Suprapubic skin (tissue), 4 donors: ENCODE data around the gene ARL8A. TPM values are rescaled to one million over a fixed set of nuclear protein-coding genes. Genes with fewer than 3 reads are reported as not detected.

Source experiments
- DNase-seq, 2 donors: peaks; one replicate each; pipeline ENCODE4 v3.0.0-alpha.2; 2019; ENCODE audit warnings: low spot score in 2 of 2
- H3K27ac ChIP-seq: fragments of 200-600 bp; sonication (generic); one replicate; pipeline ENCODE4 v1.5.1; 2019
- H3K27me3 ChIP-seq: fragments of 200-600 bp; sonication (generic); one replicate; pipeline ENCODE4 v1.5.1; 2019
- H3K36me3 ChIP-seq: fragments of 200-600 bp; sonication (generic); one replicate; pipeline ENCODE4 v1.5.1; 2019
- H3K4me1 ChIP-seq: fragments of 200-600 bp; sonication (generic); one replicate; pipeline ENCODE4 v1.5.1; 2019
- H3K4me3 ChIP-seq: fragments of 200-600 bp; sonication (generic); one replicate; pipeline ENCODE4 v1.5.1; 2019; ENCODE audit warnings: mild to moderate bottlenecking
- H3K9me3 ChIP-seq: fragments of 200-600 bp; sonication (generic); one replicate; pipeline ENCODE4 v1.5.1; 2019
- CTCF ChIP-seq, 2 donors: fragments of 200-600 bp in 1 of 2; fragments of 450-650 bp in 1 of 2; sonication (generic) in 1 of 2; IDR thresholded peaks; one replicate each; pipeline ENCODE4 v1.5.1; 2016 to 2019; ENCODE audit warnings: antibody characterized with exemption in 2 of 2, mild to moderate bottlenecking in 1 of 2, moderate library complexity in 1 of 2
- EP300 ChIP-seq: sonication (generic); formaldehyde crosslinking; IDR thresholded peaks from one replicate; pipeline ENCODE4 v1.6.1; 2017; ENCODE audit warnings: antibody characterized with exemption
- POLR2A ChIP-seq, 2 donors: fragments of 450-650 bp; IDR thresholded peaks; one replicate each; pipeline ENCODE4 v1.6.1; 2017; ENCODE audit warnings: antibody characterized with exemption in 2 of 2, mild to moderate bottlenecking in 2 of 2, moderate library complexity in 2 of 2
- POLR2AphosphoS5 ChIP-seq, 3 donors: sonication (generic); formaldehyde crosslinking; IDR thresholded peaks; one replicate each; pipeline ENCODE4 v1.6.1; 2017; ENCODE audit warnings: antibody characterized with exemption in 3 of 3
- WGBS: methylation state at CpG from one replicate; pipeline ENCODE4 v1.1.5; 2018; 5-methylcytosine and 5-hydroxymethylcytosine counted together
- total RNA-seq, 4 donors: library from RNA; depleted of rRNA; stranded (reverse); fragments of >200 nt; gene quantifications; one replicate each; pipeline ENCODE4 v1.1.0, GENCODE V29; 2016

Gene ARL8A
- total RNA-seq, 4 donors from 2014 or later: 41.1 to 46.3 (median 43.0) TPM

- Histone ChIP-seq H3K9me3 (no peaks in the 10 kb centered on the region), H3K4me3 (no peak within 1 kb of the TSS), H3K36me3 (no peaks in the 10 kb centered on the region), H3K27me3 (no peaks in the 10 kb centered on the region), H3K27ac (no peak within 1 kb of the TSS), H3K4me1 (peaks cover 5% of the 10 kb centered on the region)
- 43% methylated on average over 4 of the region's 19 CpGs for WGBS
- TF ChIP-seq POLR2AphosphoS5 (IDR thresholded peaks at IDR 0.05) (no peak), CTCF (IDR thresholded peaks at IDR 0.05) (no peak), EP300 (no peak)
- no peak for DNase-seq
Observed at GRCh38 chr1:202122639-202123335, 21.8 kb downstream of the ARL8A start, which contains the start of gene GPR37L1. Gene GPR37L1 (plus strand): TSS chr1:202122917. CDS start chr1:202122964, 47 bp downstream.

GRCh38 chr1:202121006-202121405, 23.5 kb downstream of the ARL8A start:
- Histone ChIP-seq H3K4me3 (no peak overlapping the region), H3K4me1 (peaks cover 5% of the 10 kb centered on the region), H3K9me3 (no peaks in the 10 kb centered on the region), H3K27ac (no peak overlapping the region), H3K36me3 (no peaks in the 10 kb centered on the region), H3K27me3 (no peaks in the 10 kb centered on the region)
- TF ChIP-seq POLR2A (IDR thresholded peaks at IDR 0.05) (no peak), POLR2AphosphoS5 (IDR thresholded peaks at IDR 0.05) (no peak), CTCF (IDR thresholded peaks at IDR 0.05) (no peak), EP300 (no peak)
- no peak for DNase-seq
- WGBS: 60% methylated on average over 6 of the region's 7 CpGs

- Histone ChIP-seq H3K36me3 (no peaks in the 10 kb centered on the region), H3K9me3 (no peaks in the 10 kb centered on the region), H3K4me1 (peaks cover 13% of the 10 kb centered on the region), H3K27ac (no peak overlapping the region), H3K27me3 (no peaks in the 10 kb centered on the region), H3K4me3 (no peak overlapping the region)
- TF ChIP-seq EP300: no peak
- no peak for TF ChIP-seq POLR2A (IDR thresholded peaks at IDR 0.05)
- TF ChIP-seq POLR2AphosphoS5 (IDR thresholded peaks at IDR 0.05): no peak
- TF ChIP-seq CTCF (IDR thresholded peaks at IDR 0.05): no peak
- no peak for DNase-seq
- WGBS: 77% methylated on average over 10 of the region's 10 CpGs
Observed at GRCh38 chr1:202117898-202118371, 26.6 kb downstream of the ARL8A start.

- H3K4me3 ChIP-seq: no peak overlapping the region
- WGBS: 92% methylated on average over 7 of the region's 8 CpGs
- no peak for DNase-seq
- TF ChIP-seq POLR2A (IDR thresholded peaks at IDR 0.05): no peak
- no peak for TF ChIP-seq POLR2AphosphoS5 (IDR thresholded peaks at IDR 0.05)
- no peak for TF ChIP-seq CTCF (IDR thresholded peaks at IDR 0.05)
- no peak for TF ChIP-seq EP300
- no peaks in the 10 kb centered on the region for H3K27me3 ChIP-seq
- H3K9me3 ChIP-seq: no peaks in the 10 kb centered on the region
- H3K27ac ChIP-seq: no peak overlapping the region
- H3K36me3 ChIP-seq: no peaks in the 10 kb centered on the region
- H3K4me1 ChIP-seq: peaks cover 16% of the 10 kb centered on the region
Observed at GRCh38 chr1:202116287-202116686, 28.2 kb downstream of the ARL8A start.

- Histone ChIP-seq H3K27me3 (no peaks in the 10 kb centered on the region), H3K4me3 (no peak overlapping the region), H3K36me3 (no peaks in the 10 kb centered on the region), H3K27ac (no peak overlapping the region), H3K9me3 (no peaks in the 10 kb centered on the region), H3K4me1 (peaks cover 16% of the 10 kb centered on the region)
- WGBS: 32% methylated on average over 2 of the region's 2 CpGs
- no peak for DNase-seq
- TF ChIP-seq POLR2A (IDR thresholded peaks at IDR 0.05): no peak
- TF ChIP-seq CTCF (IDR thresholded peaks at IDR 0.05): no peak
Observed at GRCh38 chr1:202113690-202114300, 30.7 kb downstream of the ARL8A start.
